B cell (primary cell): ENCODE measurements around the gene ZNF160. TPM values are rescaled to one million over a fixed set of nuclear protein-coding genes. Genes with fewer than 3 reads are reported as not detected.

Source experiments
- ATAC-seq: fragments of 200-7000 bp; cut with Tn5 transposase; one replicate; pipeline ENCODE4 v1.10.0; 2021; ENCODE audit warnings: low read depth, mild to moderate bottlenecking, moderate number of reproducible peaks, moderate library complexity
- CTCF ChIA-PET: fragments of 350-600 bp; sonication (Branson Sonifier 250); formaldehyde crosslinking; loops from one replicate; lab custom pipeline; 2021; ENCODE audit warnings: antibody characterized with exemption, inconsistent platforms; lab: Charles Lee
- POLR2A ChIA-PET: fragments of 350-600 bp; sonication (Branson Sonifier 250); formaldehyde crosslinking; loops from one replicate; lab custom pipeline; 2021; ENCODE audit warnings: antibody characterized with exemption; lab: Charles Lee
- DNase-seq: peaks from one replicate; pipeline ENCODE4 v3.0.0; 2013
- H2AFZ ChIP-seq: 2 replicates; pipeline ENCODE4 v1.6.1; 2012; ENCODE audit warnings: mild to moderate bottlenecking, low read depth, low read length; ENCODE audit not compliant: insufficient read depth, poor library complexity, severe bottlenecking
- H3K27ac ChIP-seq, 2 donors: 1 replicate in 1 of 2; 2 replicates in 1 of 2; pipeline ENCODE4 v1.5.1; 2012 to 2013; ENCODE audit warnings: low read length in 2 of 2, mild to moderate bottlenecking in 2 of 2, moderate library complexity in 1 of 2
- H3K27me3 ChIP-seq, 4 experiments: fragments of 200-600 bp in 1 of 4; sonication (generic) in 1 of 4; replicated peaks in 1 of 4; 1 replicate in 2 of 4; 2 replicates in 2 of 4; pipeline versions ENCODE4 v1.6.1 to v1.7.0; 2013 to 2016; ENCODE audit warnings: low read length in 3 of 4, mild to moderate bottlenecking in 2 of 4, mixed read lengths in 1 of 4, moderate library complexity in 1 of 4; ENCODE audit not compliant: insufficient read depth in 4 of 4, control insufficient read depth in 3 of 4; ENCODE audit errors: control extremely low read depth in 1 of 4
- H3K36me3 ChIP-seq, 2 experiments: replicated peaks in 1 of 2; 1 replicate in 1 of 2; 2 replicates in 1 of 2; pipeline versions ENCODE4 v1.6.1 to v1.7.1; 2013; ENCODE audit warnings: low read length in 1 of 2; ENCODE audit not compliant: insufficient read depth in 2 of 2, control insufficient read depth in 1 of 2; ENCODE audit errors: control extremely low read depth in 1 of 2, extremely low read depth in 1 of 2
- H3K4me1 ChIP-seq, 2 donors: fragments of 200-600 bp in 1 of 2; sonication (generic) in 1 of 2; 1 replicate in 1 of 2; 2 replicates in 1 of 2; pipeline versions ENCODE4 v1.5.1 to v1.6.1; 2013 to 2017; ENCODE audit warnings: low read length in 2 of 2; ENCODE audit not compliant: control insufficient read depth in 2 of 2, insufficient read depth in 2 of 2
- H3K4me2 ChIP-seq: replicated peaks from 2 replicates; pipeline ENCODE3; 2012; ENCODE audit warnings: mild to moderate bottlenecking, low read depth, low read length; ENCODE audit not compliant: poor library complexity, severe bottlenecking
- H3K4me3 ChIP-seq, 5 experiments: fragments of 200-600 bp in 1 of 5; sonication (generic) in 1 of 5; 1 replicate in 3 of 5; 2 replicates in 2 of 5; pipeline versions ENCODE4 v1.5.1 to v1.7.0; 2011 to 2016; ENCODE audit warnings: low read length in 4 of 5, mild to moderate bottlenecking in 4 of 5, low read depth in 2 of 5, control low read depth in 1 of 5, moderate library complexity in 1 of 5; ENCODE audit not compliant: insufficient read depth in 1 of 5; ENCODE audit errors: control extremely low read depth in 1 of 5, extremely low read depth in 1 of 5
- H3K79me2 ChIP-seq: fragments of 200-600 bp; sonication (generic); one replicate; pipeline ENCODE4 v1.6.0; 2016; ENCODE audit warnings: low read length; ENCODE audit not compliant: control insufficient read depth, insufficient read depth
- H3K9ac ChIP-seq: fragments of 200-600 bp; sonication (generic); 2 replicates; pipeline ENCODE4 v1.6.1; 2017; ENCODE audit warnings: mild to moderate bottlenecking, low read length, moderate library complexity
- H3K9me3 ChIP-seq, 3 donors: one replicate each; pipeline versions ENCODE4 v1.6.1 to v1.7.1; 2013; ENCODE audit warnings: low read length in 2 of 3; ENCODE audit not compliant: control insufficient read depth in 2 of 3, insufficient read depth in 1 of 3; ENCODE audit errors: control extremely low read depth in 1 of 3
- H4K20me1 ChIP-seq: 2 replicates; pipeline ENCODE4 v1.6.0; 2012; ENCODE audit warnings: mild to moderate bottlenecking, low read length; ENCODE audit not compliant: insufficient read depth, control insufficient read depth, poor library complexity, severe bottlenecking
- H3K27ac Mint-ChIP-seq: one replicate; pipeline ENCODE4 v1.8.0; 2021; ENCODE audit warnings: mixed read lengths
- H3K27me3 Mint-ChIP-seq: one replicate; pipeline ENCODE4 v1.8.0; 2021; ENCODE audit warnings: mixed read lengths
- H3K4me1 Mint-ChIP-seq: one replicate; pipeline ENCODE4 v1.8.0; 2021; ENCODE audit warnings: mixed read lengths
- H3K4me3 Mint-ChIP-seq: one replicate; pipeline ENCODE4 v1.8.0; 2021; ENCODE audit warnings: mixed read lengths
- H3K9me3 Mint-ChIP-seq: one replicate; pipeline ENCODE4 v1.8.0; 2022; ENCODE audit warnings: mixed read lengths; ENCODE audit not compliant: insufficient read depth
- CTCF ChIP-seq: fragments of 200-600 bp; IDR thresholded peaks from one replicate; pipeline ENCODE4 v1.8.0; 2022; ENCODE audit warnings: antibody characterized with exemption, mild to moderate bottlenecking
- EZH2 ChIP-seq: IDR thresholded peaks from 2 replicates; pipeline ENCODE4 v1.6.1; 2012; ENCODE audit warnings: borderline replicate concordance, low read depth, mild to moderate bottlenecking, moderate library complexity, low read length; ENCODE audit not compliant: insufficient read depth, poor library complexity, severe bottlenecking
- WGBS: methylation state at CpG from one replicate; pipeline ENCODE4 v1.1.5; 2013; ENCODE audit warnings: missing lambda C conversion rate; ENCODE audit not compliant: insufficient coverage; 5-methylcytosine and 5-hydroxymethylcytosine counted together
- intact Hi-C: fragments of 100-400 bp; cut with micrococcal nuclease; formaldehyde crosslinking; loops from one replicate; pipeline ENCODE4 v1.10.0; 2022
- polyA plus RNA-seq: library from polyadenylated mRNA; depleted of rRNA; stranded (reverse); fragments of >200 nt; gene quantifications from 2 replicates; pipeline ENCODE4 v1.2.3, GENCODE V29; 2012
- total RNA-seq, 2 donors: library from RNA; stranded (reverse); fragments of 120-200 nt in 1 of 2; gene quantifications; 1 replicate in 1 of 2; 2 replicates in 1 of 2; pipeline versions ENCODE4 v1.2.3 to v1.2.4, GENCODE V29; 2013 to 2022

Gene ZNF160
- total and polyA plus RNA-seq, 2 donors (not counting 1 experiment from before 2014, with no cell fraction given) = 49.9 to 87.8 TPM

- Mint-ChIP-seq H3K27me3 (no peaks in the 10 kb centered on the region), H3K27ac (no peak overlapping the region), H3K9me3 (no peaks in the 10 kb centered on the region), H3K4me3 (no peak overlapping the region), H3K4me1 (no peaks in the 10 kb centered on the region)
- Histone ChIP-seq H4K20me1 (peaks cover 4% of the 10 kb centered on the region), H3K4me3 (no peak overlapping the region), H3K9ac (no peak overlapping the region), H2AFZ (no peak overlapping the region), H3K79me2 (peaks cover 11% of the 10 kb centered on the region), H3K27ac (no peak overlapping the region), H3K36me3 (peaks cover 3 to 63% of the 10 kb centered on the region in 2 experiments), H3K27me3 (no peaks in the 10 kb centered on the region), H3K9me3 (peaks cover 0 to 6% (median 0%) of the 10 kb centered on the region in 3 donors), H3K4me2 (no peak overlapping the region), H3K4me1 (no peaks in the 10 kb centered on the region)
- no peak for TF ChIP-seq EZH2
- no peak for TF ChIP-seq CTCF
- 0% methylated on average over 2 of the region's 5 CpGs for WGBS
- ATAC-seq = no peak
- POLR2A ChIA-PET = no interaction called here
- intact Hi-C loops = no loop called here
- CTCF ChIA-PET = no interaction called here
- no peak for DNase-seq
Observed at GRCh38 chr19:53086949-53087348, 16.3 kb downstream of the ZNF160 start.

- Histone ChIP-seq H3K9ac (no peak overlapping the region), H2AFZ (no peak overlapping the region), H3K36me3 (peaks cover 3 to 53% of the 10 kb centered on the region in 2 experiments), H3K27me3 (no peaks in the 10 kb centered on the region), H3K4me2 (no peak overlapping the region), H3K79me2 (peaks cover 11% of the 10 kb centered on the region), H4K20me1 (no peaks in the 10 kb centered on the region), H3K4me1 (no peaks in the 10 kb centered on the region), H3K9me3 (peaks cover 1 to 8% (median 6%) of the 10 kb centered on the region in 3 donors), H3K4me3 (no peak overlapping the region), H3K27ac (no peak overlapping the region)
- intact Hi-C loops = no loop called here
- WGBS = 96% methylated on average over 4 of the region's 7 CpGs
- Mint-ChIP-seq H3K4me3 (no peak overlapping the region), H3K27ac (no peak overlapping the region), H3K4me1 (no peaks in the 10 kb centered on the region), H3K27me3 (no peaks in the 10 kb centered on the region), H3K9me3 (peaks cover 2% of the 10 kb centered on the region)
- ATAC-seq = no peak
- DNase-seq = no peak
- ChIA-PET POLR2A (no interaction called here), CTCF (no interaction called here)
- TF ChIP-seq EZH2 (no peak), CTCF (no peak)
Observed at GRCh38 chr19:53085496-53085895, 17.7 kb downstream of the ZNF160 start.
